Left lung (tissue), 10 donors: ENCODE data around the gene MACROD2. TPM values are rescaled to one million over a fixed set of nuclear protein-coding genes. Genes with fewer than 3 reads are reported as not detected.
A peak's percentile ranks its signal among the peaks of the same experiment; 100 is the strongest.

Experiments
- ATAC-seq: fragments of 200-7000 bp; cut with Tn5 transposase; one replicate; pipeline ENCODE4 v1.9.1; 2020; ENCODE audit warnings: moderate library complexity
- DNase-seq, 4 donors: peaks; one replicate each; pipeline ENCODE4 v3.0.0-alpha.2; 2013 to 2020
- H3K27ac ChIP-seq, 2 donors: fragments of 200-600 bp; sonication (generic) in 1 of 2; one replicate each; pipeline versions ENCODE4 v1.5.0 to v1.8.0; 2020 to 2021
- H3K27me3 ChIP-seq, 2 donors: fragments of 200-600 bp; sonication (generic) in 1 of 2; one replicate each; pipeline versions ENCODE4 v1.5.0 to v1.8.0; 2020 to 2021
- H3K36me3 ChIP-seq, 2 donors: fragments of 200-600 bp; sonication (generic) in 1 of 2; one replicate each; pipeline versions ENCODE4 v1.5.0 to v1.8.0; 2020 to 2021
- H3K4me1 ChIP-seq, 2 donors: fragments of 200-600 bp; one replicate each; pipeline ENCODE4 v1.8.0; 2021
- H3K4me3 ChIP-seq, 2 donors: fragments of 200-600 bp; sonication (generic) in 1 of 2; one replicate each; pipeline versions ENCODE4 v1.5.0 to v1.8.0; 2020 to 2021; ENCODE audit warnings: mild to moderate bottlenecking in 1 of 2
- H3K9me3 ChIP-seq, 2 donors: fragments of 200-600 bp; sonication (generic) in 1 of 2; one replicate each; pipeline versions ENCODE4 v1.5.0 to v1.8.0; 2020 to 2021
- intact Hi-C, 2 donors: fragments of 100-400 bp; cut with DNase I; formaldehyde crosslinking; loops; one replicate each; pipeline versions ENCODE4 v1.11.2 to v1.14.2; 2022
- polyA plus RNA-seq, 6 donors: library from polyadenylated mRNA; unstranded; fragments of 120-200 nt; gene quantifications; one replicate each; pipeline ENCODE4 v1.2.1, GENCODE V29; 2013; ENCODE audit not compliant: insufficient read length in 6 of 6
- total RNA-seq, 2 donors: library from RNA; stranded (reverse); fragmentation: NEBNext Ultra II Directional; extraction: Animal tissue kit (Norgen Biotek cat#: 25700); gene quantifications; one replicate each; pipeline ENCODE4 v1.2.1, GENCODE V29; 2021
- TF ChIP-seq, protein P1 (sequence below), 2 donors: fragments of 200-600 bp; sonication (generic) in 1 of 2; IDR thresholded peaks; one replicate each; pipeline versions ENCODE4 v1.5.0 to v1.8.0; 2021; ENCODE audit warnings: antibody characterized with exemption in 2 of 2
- donor health status: DM: no; HTN: yes; CAD: no.
- donor health status: DM: no; HTN: no; CAD: no.

MACROD2 gene
- total and polyA plus RNA-seq, 8 donors: 6.1 to 23.6 (median 8.9) TPM

DNA sequence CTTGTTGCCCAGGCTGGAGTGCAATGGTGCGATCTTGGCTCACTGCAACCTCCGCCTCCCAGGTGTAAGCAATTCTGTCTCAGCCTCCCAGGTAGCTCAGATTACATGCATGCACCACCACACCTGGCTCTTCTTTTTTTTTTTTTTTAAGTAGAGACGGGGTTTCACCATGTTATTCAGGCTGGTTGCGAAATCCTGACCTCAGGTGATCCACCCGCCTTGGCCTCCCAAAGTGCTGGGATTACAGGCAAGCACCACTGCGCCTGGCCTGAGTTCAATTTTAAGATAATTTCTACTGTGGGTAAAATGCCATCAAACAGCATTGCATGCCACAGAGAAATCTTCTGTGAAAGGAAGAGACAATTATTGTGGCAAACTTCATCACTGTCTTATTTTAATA lies 1944.8 kb downstream of the MACROD2 start:
- no peaks in the 10 kb centered on the region for H3K4me1 ChIP-seq
- H3K36me3 ChIP-seq: no peaks in the 10 kb centered on the region
- no peak overlapping the region for H3K27ac ChIP-seq
- DNase-seq (no peak), ATAC-seq (no peak)
- intact Hi-C loops: no loop called here
- H3K4me3 ChIP-seq: no peak overlapping the region
- TF ChIP-seq, protein P1, sequence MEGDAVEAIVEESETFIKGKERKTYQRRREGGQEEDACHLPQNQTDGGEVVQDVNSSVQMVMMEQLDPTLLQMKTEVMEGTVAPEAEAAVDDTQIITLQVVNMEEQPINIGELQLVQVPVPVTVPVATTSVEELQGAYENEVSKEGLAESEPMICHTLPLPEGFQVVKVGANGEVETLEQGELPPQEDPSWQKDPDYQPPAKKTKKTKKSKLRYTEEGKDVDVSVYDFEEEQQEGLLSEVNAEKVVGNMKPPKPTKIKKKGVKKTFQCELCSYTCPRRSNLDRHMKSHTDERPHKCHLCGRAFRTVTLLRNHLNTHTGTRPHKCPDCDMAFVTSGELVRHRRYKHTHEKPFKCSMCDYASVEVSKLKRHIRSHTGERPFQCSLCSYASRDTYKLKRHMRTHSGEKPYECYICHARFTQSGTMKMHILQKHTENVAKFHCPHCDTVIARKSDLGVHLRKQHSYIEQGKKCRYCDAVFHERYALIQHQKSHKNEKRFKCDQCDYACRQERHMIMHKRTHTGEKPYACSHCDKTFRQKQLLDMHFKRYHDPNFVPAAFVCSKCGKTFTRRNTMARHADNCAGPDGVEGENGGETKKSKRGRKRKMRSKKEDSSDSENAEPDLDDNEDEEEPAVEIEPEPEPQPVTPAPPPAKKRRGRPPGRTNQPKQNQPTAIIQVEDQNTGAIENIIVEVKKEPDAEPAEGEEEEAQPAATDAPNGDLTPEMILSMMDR (IDR thresholded peaks at IDR 0.05): no peak
- H3K27me3 ChIP-seq: no peaks in the 10 kb centered on the region
- peaks cover 0 to 11% of the 10 kb centered on the region in 2 donors for H3K9me3 ChIP-seq

DNA sequence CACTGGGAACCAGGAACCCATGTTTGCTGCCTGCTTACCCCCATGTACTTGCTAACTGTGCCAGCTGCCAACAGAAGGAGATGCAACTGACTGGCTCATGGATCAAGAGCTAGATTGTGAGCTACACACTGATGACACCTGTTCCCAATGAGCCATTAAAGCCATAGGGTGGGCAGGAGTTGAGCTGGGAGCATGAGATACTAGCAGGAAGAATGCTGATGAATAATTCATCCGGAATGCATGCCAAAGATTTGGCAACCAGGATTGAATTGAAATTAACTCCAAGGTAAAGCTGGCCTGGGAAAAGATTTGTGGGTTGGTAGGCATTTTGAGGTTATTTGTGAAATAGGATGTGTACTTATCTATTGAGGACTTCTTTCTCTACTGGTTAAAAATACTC lies 1946.8 kb downstream of the MACROD2 start:
- Histone ChIP-seq H3K27ac (no peak overlapping the region), H3K36me3 (no peaks in the 10 kb centered on the region), H3K4me3 (no peak overlapping the region), H3K9me3 (peaks cover 0 to 11% of the 10 kb centered on the region in 2 donors), H3K27me3 (no peaks in the 10 kb centered on the region), H3K4me1 (no peaks in the 10 kb centered on the region)
- ATAC-seq (no peak), DNase-seq (no peak)
- TF ChIP-seq, protein P1 (IDR thresholded peaks at IDR 0.05): no peak
- intact Hi-C loops: no loop called here

DNA sequence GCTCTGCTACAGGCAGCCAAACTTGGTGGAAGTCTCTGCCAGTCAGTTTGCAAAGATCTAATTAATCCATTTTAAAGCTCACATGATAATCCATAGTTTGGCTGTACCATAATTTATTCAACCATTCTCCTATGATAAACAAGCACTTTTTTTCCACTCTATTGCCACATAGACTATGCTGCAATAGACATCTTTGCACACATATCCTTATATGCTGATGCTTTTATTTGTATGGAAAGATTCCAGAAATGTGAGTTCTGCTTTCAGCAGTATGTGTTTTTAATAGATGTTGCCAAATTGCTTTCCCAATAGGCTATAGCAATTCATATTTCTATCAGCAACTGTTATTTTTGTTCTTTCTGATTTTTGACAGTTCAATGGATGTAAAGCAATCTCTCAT lies 1950.0 kb downstream of the MACROD2 start:
- Histone ChIP-seq H3K4me3 (no peak overlapping the region), H3K36me3 (no peaks in the 10 kb centered on the region), H3K27me3 (no peaks in the 10 kb centered on the region), H3K27ac (no peak overlapping the region), H3K9me3 (no peaks in the 10 kb centered on the region), H3K4me1 (no peaks in the 10 kb centered on the region)
- peak in 2 of 4 donors; percentile 28 to 52 for DNase-seq
- no peak for ATAC-seq
- TF ChIP-seq, protein P1 (IDR thresholded peaks at IDR 0.05): no peak
- intact Hi-C loops: no loop called here

DNA sequence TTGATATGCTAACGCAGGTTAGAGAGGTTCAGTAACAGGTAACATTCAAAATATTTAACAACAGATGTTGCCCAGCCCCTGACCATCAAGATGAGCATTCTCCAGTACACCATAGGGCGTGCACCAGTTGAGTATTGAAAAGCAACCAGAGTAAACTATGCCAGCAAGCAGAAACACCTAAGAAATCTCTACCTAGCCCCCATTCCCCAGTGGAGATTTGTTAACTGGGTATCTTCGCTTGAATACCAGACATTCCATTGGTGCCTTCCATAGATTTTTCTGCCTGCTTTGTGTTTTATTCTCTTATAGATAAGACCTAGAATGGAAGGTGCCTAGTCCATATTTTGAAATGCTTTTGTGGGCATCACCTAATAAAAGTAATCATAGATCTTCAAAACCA lies 1954.1 kb downstream of the MACROD2 start:
- TF ChIP-seq, protein P1 (IDR thresholded peaks at IDR 0.05): no peak
- Histone ChIP-seq H3K4me3 (no peak overlapping the region), H3K36me3 (no peaks in the 10 kb centered on the region), H3K9me3 (no peaks in the 10 kb centered on the region), H3K4me1 (no peaks in the 10 kb centered on the region), H3K27ac (no peak overlapping the region), H3K27me3 (no peaks in the 10 kb centered on the region)
- DNase-seq (no peak), ATAC-seq (no peak)
- intact Hi-C loops: no loop called here

DNA sequence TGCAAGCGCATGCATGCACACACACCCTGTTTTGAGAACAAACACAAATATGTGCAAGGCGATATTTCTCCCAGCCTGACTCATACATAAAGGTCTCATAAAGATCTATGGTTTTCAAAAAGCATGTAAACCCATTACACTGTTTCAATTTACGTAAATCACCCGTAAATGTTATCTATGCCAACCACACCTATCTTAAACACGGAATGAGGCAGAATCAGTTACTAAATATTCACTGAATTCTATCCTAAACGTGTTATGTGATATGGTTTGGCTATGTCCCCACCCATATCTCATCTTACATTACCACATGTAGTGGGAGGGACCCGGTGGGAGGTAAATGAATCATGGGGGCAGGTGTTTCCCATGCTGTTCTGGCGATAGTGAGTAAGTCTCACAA lies 1956.3 kb downstream of the MACROD2 start:
- Histone ChIP-seq H3K27ac (no peak overlapping the region), H3K4me3 (no peak overlapping the region), H3K4me1 (no peaks in the 10 kb centered on the region), H3K9me3 (no peaks in the 10 kb centered on the region), H3K27me3 (no peaks in the 10 kb centered on the region), H3K36me3 (no peaks in the 10 kb centered on the region)
- DNase-seq: no peak
- no peak for ATAC-seq
- TF ChIP-seq, protein P1 (IDR thresholded peaks at IDR 0.05): no peak
- intact Hi-C loops: no loop called here
